HG03060 (cell line): ENCODE results near the gene CEP135.
"Not testable (repeated sequence)": the region's sequence is repeated elsewhere in the genome, so short reads cannot be mapped to it uniquely, and the experiment has no call there.

Source experiments
- ATAC-seq: cut with Tn5 transposase; IDR thresholded peaks from one replicate; pipeline ENCODE4 v1.9.1; 2021; ENCODE audit warnings: low read depth, moderate number of reproducible peaks; ENCODE audit not compliant: unreplicated experiment

The CEP135 gene

GRCh38 chr4:55938481-55938880 is 10.3 kb upstream of the CEP135 start:
- ATAC-seq = no peak

- no peak for ATAC-seq
Observed at GRCh38 chr4:55939421-55939820, 9.3 kb upstream of the CEP135 start.

GRCh38 chr4:55941881-55942396 is 6.8 kb upstream of the CEP135 start:
- no peak for ATAC-seq

GRCh38 chr4:55947254-55947882 is 1.4 kb upstream of the CEP135 start:
- ATAC-seq = peak; percentile 24

- no peak for ATAC-seq
Observed at GRCh38 chr4:55947912-55948725, 626 bp upstream of the CEP135 start.

GRCh38 chr4:55949482-55949802 is 697 bp downstream of the CEP135 start:
- no peak for ATAC-seq

GRCh38 chr4:55951191-55951922 is 2.6 kb downstream of the CEP135 start:
- no peak for ATAC-seq

GRCh38 chr4:55955710-55956109 is 7.0 kb downstream of the CEP135 start:
- no peak for ATAC-seq

- ATAC-seq = no peak
Observed at GRCh38 chr4:55959655-55960054, 10.9 kb downstream of the CEP135 start.

GRCh38 chr4:55964046-55964445 is 15.3 kb downstream of the CEP135 start:
- no peak for ATAC-seq

- ATAC-seq = no peak
Observed at GRCh38 chr4:55965585-55965984, 16.8 kb downstream of the CEP135 start.

- ATAC-seq = not testable (repeated sequence)
Observed at GRCh38 chr4:55966324-55966723, 17.6 kb downstream of the CEP135 start.

GRCh38 chr4:55967376-55967775 is 18.6 kb downstream of the CEP135 start:
- no peak for ATAC-seq

- ATAC-seq = no peak
Observed at GRCh38 chr4:55973650-55974049, 24.9 kb downstream of the CEP135 start.

- no peak for ATAC-seq
Observed at GRCh38 chr4:55977811-55978210, 29.1 kb downstream of the CEP135 start.

- no peak for ATAC-seq
Observed at GRCh38 chr4:55979562-55979961, 30.8 kb downstream of the CEP135 start.

- ATAC-seq = no peak
Observed at GRCh38 chr4:55980725-55981124, 32.0 kb downstream of the CEP135 start.

- no peak for ATAC-seq
Observed at GRCh38 chr4:55982976-55983375, 34.2 kb downstream of the CEP135 start.

GRCh38 chr4:55989766-55990165 is 41.0 kb downstream of the CEP135 start:
- ATAC-seq = no peak

GRCh38 chr4:55993994-55994663 is 45.4 kb downstream of the CEP135 start:
- ATAC-seq = peak; percentile 87

- ATAC-seq = no peak
Observed at GRCh38 chr4:55996646-55997045, 47.9 kb downstream of the CEP135 start.
